A673 (cell line): ENCODE measurements around the gene MBD3L1.

Experiments used
- CTCF ChIP-seq: fragments of 300-800, 200-600 bp; sonication (generic); conservative IDR thresholded peaks from 2 replicates; pipeline ENCODE4 v1.5.1; 2017; ENCODE audit warnings: low read depth, mild to moderate bottlenecking, antibody characterized with exemption, low read length, moderate library complexity, mixed read lengths
- EZH2 ChIP-seq: fragments of 200-600 bp; sonication (generic); IDR thresholded peaks from 2 replicates; pipeline ENCODE4 v1.6.1; 2017; ENCODE audit warnings: borderline replicate concordance, low read depth, mild to moderate bottlenecking, mixed read lengths, antibody characterized with exemption, low read length; ENCODE audit not compliant: poor library complexity, severe bottlenecking

GRCh38 chr19:8811315-8812172 lies 20.6 kb upstream of the MBD3L1 start:
- TF ChIP-seq CTCF, result no peak
- no peak for TF ChIP-seq EZH2
